Activated naive CD8-positive, alpha-beta T cell treated with anti-CD3 and anti-CD28 coated beads, Interleukin-2, amount 50 U/mL, for 24 hours (primary cell): Measurements from ENCODE around the gene SHMT2.

Experiments
- ATAC-seq: fragments of 150-1000 bp; cut with Tn5 transposase; one replicate; pipeline ENCODE4 v1.10.0; 2021
- DNase-seq: peaks from one replicate; pipeline ENCODE4 v3.0.0; 2021
- H3K27ac Mint-ChIP-seq: one replicate; pipeline ENCODE4 v1.8.0; 2021; ENCODE audit warnings: mild to moderate bottlenecking, mixed read lengths
- H3K27me3 Mint-ChIP-seq: one replicate; pipeline ENCODE4 v1.8.0; 2021; ENCODE audit warnings: mixed read lengths
- H3K36me3 Mint-ChIP-seq: one replicate; pipeline ENCODE4 v1.8.0; 2021; ENCODE audit warnings: low read depth, mixed read lengths
- H3K4me1 Mint-ChIP-seq: one replicate; pipeline ENCODE4 v1.8.0; 2021; ENCODE audit warnings: mixed read lengths
- H3K4me3 Mint-ChIP-seq: one replicate; pipeline ENCODE4 v1.8.0; 2021; ENCODE audit warnings: mild to moderate bottlenecking, moderate library complexity, mixed read lengths
- H3K9me3 Mint-ChIP-seq: one replicate; pipeline ENCODE4 v1.8.0; 2021; ENCODE audit warnings: mixed read lengths

The SHMT2 gene

GRCh38 chr12:57224278-57224972, 5.1 kb upstream of the SHMT2 start:
- ATAC-seq: no peak
- Mint-ChIP-seq H3K27ac (no peak overlapping the region), H3K4me3 (no peak overlapping the region), H3K4me1 (peaks cover 63% of the 10 kb centered on the region), H3K9me3 (no peaks in the 10 kb centered on the region), H3K36me3 (no peaks in the 10 kb centered on the region), H3K27me3 (peaks cover 72% of the 10 kb centered on the region)
- DNase-seq: no peak

DNA sequence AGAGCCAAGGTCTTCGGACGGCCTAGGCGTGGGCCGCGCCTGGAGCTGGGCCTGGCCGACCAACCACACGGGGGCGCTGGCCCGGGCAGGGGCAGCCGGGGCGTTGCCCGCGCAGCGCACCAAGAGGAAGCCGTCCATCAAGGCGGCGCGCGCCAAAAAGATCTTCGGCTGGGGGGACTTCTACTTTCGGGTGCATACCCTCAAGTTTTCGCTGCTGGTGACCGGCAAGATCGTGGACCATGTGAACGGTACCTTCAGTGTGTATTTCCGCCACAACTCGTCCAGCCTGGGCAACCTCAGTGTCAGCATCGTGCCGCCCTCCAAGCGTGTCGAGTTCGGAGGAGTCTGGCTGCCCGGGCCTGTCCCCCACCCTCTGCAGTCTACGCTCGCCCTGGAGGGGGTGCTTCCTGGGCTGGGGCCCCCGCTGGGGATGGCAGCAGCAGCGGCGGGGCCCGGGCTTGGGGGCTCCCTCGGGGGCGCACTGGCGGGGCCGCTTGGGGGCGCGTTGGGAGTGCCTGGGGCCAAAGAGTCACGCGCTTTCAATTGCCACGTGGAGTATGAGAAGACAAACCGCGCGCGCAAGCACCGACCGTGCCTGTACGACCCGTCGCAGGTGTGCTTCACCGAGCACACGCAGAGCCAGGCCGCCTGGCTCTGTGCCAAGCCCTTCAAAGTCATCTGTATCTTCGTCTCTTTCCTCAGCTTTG, 4.4 kb upstream of the SHMT2 start:
- Mint-ChIP-seq H3K27me3 (peaks cover 67% of the 10 kb centered on the region), H3K9me3 (no peaks in the 10 kb centered on the region), H3K4me1 (peaks cover 63% of the 10 kb centered on the region), H3K36me3 (peaks cover 5% of the 10 kb centered on the region), H3K4me3 (peak overlapping the region; percentile 43), H3K27ac (peak overlapping the region; percentile 52)
- ATAC-seq (peak; percentile 48), DNase-seq (peak; percentile 79)

- H3K27ac Mint-ChIP-seq: peak overlapping the region; percentile 52
- DNase-seq (no peak), ATAC-seq (no peak)
- no peaks in the 10 kb centered on the region for H3K9me3 Mint-ChIP-seq
- peaks cover 12% of the 10 kb centered on the region for H3K36me3 Mint-ChIP-seq
- peaks cover 63% of the 10 kb centered on the region for H3K27me3 Mint-ChIP-seq
- H3K4me3 Mint-ChIP-seq: peak overlapping the region; percentile 17
- peaks cover 67% of the 10 kb centered on the region for H3K4me1 Mint-ChIP-seq
Measured at GRCh38 chr12:57225680-57226210, 3.8 kb upstream of the SHMT2 start.

- DNase-seq (no peak), ATAC-seq (no peak)
- Mint-ChIP-seq H3K36me3 (peaks cover 20% of the 10 kb centered on the region), H3K27me3 (peaks cover 53% of the 10 kb centered on the region), H3K4me3 (peak overlapping the region; percentile 74), H3K27ac (peak overlapping the region; percentile 22), H3K4me1 (peaks cover 71% of the 10 kb centered on the region), H3K9me3 (no peaks in the 10 kb centered on the region)
Measured at GRCh38 chr12:57226588-57227314, 2.8 kb upstream of the SHMT2 start.

DNA sequence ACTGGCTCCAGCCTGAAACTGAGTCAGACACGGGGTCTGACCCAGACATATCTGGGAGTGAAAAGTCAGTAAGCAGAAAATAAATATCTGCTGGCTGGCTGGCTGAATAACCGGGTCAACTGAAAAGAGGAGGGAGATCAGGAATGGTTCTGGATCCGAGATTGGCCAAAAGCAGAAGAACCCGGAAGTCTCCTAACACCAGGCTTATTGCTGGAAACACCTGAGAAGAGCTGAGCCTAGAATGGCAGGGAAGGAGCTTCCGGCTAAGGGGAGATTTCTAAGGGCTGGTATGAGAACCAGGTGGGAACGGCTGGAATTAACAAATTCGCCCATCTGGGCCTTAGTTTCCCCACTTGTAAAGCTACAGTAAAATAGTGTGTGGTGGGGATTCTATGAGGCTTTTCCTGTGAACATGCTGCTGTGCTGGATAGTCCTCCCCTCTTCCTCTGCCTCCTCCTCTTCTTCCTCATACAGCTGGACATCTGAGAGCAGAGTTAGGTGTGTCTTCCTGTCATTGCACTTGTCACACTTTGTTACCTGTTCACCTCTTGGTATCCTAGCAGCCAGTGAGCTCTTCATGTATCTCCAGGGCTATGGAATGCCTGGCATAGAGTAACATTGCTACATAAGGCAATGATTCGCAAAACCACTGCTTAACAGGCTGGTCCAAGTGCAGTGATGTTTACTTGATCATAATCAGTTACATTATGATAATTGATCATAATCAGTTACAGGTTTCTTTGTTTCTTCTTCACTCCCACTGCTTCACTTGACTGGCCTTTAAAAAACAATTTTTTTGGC, 2.0 kb upstream of the SHMT2 start:
- H3K36me3 Mint-ChIP-seq: peaks cover 28% of the 10 kb centered on the region
- no peaks in the 10 kb centered on the region for H3K9me3 Mint-ChIP-seq
- ATAC-seq (no peak), DNase-seq (no peak)
- peaks cover 46% of the 10 kb centered on the region for H3K27me3 Mint-ChIP-seq
- peak overlapping the region; percentile 15 for H3K4me3 Mint-ChIP-seq
- peaks cover 72% of the 10 kb centered on the region for H3K4me1 Mint-ChIP-seq
- H3K27ac Mint-ChIP-seq: peak overlapping the region; percentile 46

GRCh38 chr12:57229046-57229633, 371 bp upstream of the SHMT2 start:
- DNase-seq (peak; percentile 30), ATAC-seq (peak; percentile 23)
- H3K4me3 Mint-ChIP-seq: peak overlapping the region; percentile 96
- H3K36me3 Mint-ChIP-seq: peaks cover 43% of the 10 kb centered on the region
- no peaks in the 10 kb centered on the region for H3K9me3 Mint-ChIP-seq
- peaks cover 73% of the 10 kb centered on the region for H3K4me1 Mint-ChIP-seq
- H3K27ac Mint-ChIP-seq: peak overlapping the region; percentile 98
- H3K27me3 Mint-ChIP-seq: peaks cover 30% of the 10 kb centered on the region

DNA sequence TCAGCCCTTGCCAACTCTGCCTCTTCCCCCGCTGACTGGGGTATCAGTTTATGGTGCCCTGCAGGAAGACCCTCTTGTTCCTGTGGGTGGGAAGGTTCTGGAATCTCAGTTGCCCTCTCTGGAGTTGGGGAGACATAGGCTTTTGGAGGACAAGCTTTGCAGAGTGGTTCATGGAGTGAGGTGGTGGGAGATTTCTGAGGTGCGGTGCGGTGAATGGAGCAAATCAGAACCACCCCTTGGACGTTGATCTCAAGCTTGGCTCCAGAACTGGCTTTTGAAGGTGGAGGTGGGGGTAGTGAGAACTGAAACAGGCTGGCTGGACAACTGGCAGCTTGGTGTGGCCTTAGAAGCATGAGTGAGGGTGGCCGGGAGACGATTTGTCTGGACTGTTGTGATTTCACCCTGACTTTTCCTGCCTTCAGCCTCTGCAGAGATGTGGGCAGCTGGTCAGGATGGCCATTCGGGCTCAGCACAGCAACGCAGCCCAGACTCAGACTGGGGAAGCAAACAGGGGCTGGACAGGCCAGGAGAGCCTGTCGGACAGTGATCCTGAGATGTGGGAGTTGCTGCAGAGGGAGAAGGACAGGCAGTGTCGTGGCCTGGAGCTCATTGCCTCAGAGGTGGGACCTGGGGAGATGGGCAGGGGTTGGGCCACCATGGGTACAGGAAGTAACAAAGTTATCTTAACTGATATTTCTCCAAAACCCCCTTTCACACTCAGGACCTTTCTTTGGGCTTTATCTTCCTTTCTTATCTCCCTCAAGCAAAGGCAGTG, 1.1 kb downstream of the SHMT2 start:
- peaks cover 74% of the 10 kb centered on the region for H3K4me1 Mint-ChIP-seq

DNA sequence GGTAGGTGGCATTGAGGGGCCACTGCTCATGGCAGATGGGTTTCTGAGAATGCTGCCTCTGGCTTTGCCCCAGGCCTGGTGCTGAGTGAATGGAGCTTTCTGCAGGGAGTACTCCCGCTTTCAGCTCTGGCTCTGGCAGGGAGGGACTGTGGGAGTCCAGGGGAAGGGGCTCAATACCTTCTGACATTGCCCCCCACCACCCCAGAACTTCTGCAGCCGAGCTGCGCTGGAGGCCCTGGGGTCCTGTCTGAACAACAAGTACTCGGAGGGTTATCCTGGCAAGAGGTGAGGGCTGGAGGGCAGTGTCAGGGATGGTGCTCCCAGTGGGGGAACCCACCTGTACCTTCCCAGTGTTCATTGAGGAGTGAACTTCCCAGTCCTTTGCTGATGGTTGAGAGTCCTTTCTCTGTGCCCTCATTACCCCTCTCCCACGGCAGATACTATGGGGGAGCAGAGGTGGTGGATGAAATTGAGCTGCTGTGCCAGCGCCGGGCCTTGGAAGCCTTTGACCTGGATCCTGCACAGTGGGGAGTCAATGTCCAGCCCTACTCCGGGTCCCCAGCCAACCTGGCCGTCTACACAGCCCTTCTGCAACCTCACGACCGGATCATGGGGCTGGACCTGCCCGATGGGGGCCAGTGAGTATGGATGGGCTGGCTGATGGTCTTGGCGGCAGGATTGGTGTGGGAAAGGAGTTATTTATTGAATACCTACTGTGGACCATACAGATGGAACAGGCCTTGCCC, 1.9 kb downstream of the SHMT2 start:
- Mint-ChIP-seq H3K4me3 (peak overlapping the region; percentile 96), H3K4me1 (peaks cover 72% of the 10 kb centered on the region), H3K36me3 (peaks cover 49% of the 10 kb centered on the region), H3K9me3 (no peaks in the 10 kb centered on the region), H3K27ac (peak overlapping the region; percentile 98), H3K27me3 (peaks cover 10% of the 10 kb centered on the region)
- DNase-seq (no peak), ATAC-seq (no peak)

More for the DNA sequence above, 1.1 kb downstream of the SHMT2 start:
- no peak for DNase-seq
- peaks cover 49% of the 10 kb centered on the region for H3K36me3 Mint-ChIP-seq
- peak overlapping the region; percentile 98 for H3K27ac Mint-ChIP-seq
- peaks cover 19% of the 10 kb centered on the region for H3K27me3 Mint-ChIP-seq
- ATAC-seq: no peak
- H3K9me3 Mint-ChIP-seq: no peaks in the 10 kb centered on the region
- H3K4me3 Mint-ChIP-seq: peak overlapping the region; percentile 96

DNA sequence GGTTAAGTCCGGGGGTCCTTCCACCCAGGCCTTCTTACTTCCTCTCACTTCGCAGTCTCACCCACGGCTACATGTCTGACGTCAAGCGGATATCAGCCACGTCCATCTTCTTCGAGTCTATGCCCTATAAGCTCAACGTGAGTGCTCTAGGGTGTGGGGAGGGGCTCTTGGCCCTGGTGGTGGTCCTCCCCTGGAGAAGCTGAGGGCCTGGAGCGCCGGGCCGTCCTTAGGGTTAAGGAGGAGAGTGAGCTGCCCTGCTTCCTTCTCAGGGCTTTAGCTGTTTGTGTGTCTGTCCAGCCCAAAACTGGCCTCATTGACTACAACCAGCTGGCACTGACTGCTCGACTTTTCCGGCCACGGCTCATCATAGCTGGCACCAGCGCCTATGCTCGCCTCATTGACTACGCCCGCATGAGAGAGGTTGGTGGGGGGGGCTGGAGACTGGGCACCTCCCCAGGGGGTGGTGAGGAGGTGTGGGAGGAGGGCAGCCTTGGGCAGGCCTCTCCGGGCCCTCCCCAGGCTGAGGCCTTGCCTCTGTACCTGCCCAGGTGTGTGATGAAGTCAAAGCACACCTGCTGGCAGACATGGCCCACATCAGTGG, 2.7 kb downstream of the SHMT2 start:
- H3K4me3 Mint-ChIP-seq: peak overlapping the region; percentile 96
- H3K36me3 Mint-ChIP-seq: peaks cover 49% of the 10 kb centered on the region
- H3K27ac Mint-ChIP-seq: no peak overlapping the region

GRCh38 chr12:57233357-57234232, 4.1 kb downstream of the SHMT2 start:
- no peak for ATAC-seq
- peaks cover 72% of the 10 kb centered on the region for H3K4me1 Mint-ChIP-seq
- H3K36me3 Mint-ChIP-seq: peaks cover 49% of the 10 kb centered on the region
- H3K9me3 Mint-ChIP-seq: no peaks in the 10 kb centered on the region
- peaks cover 17% of the 10 kb centered on the region for H3K27me3 Mint-ChIP-seq
- no peak for DNase-seq
- peak overlapping the region; percentile 56 for H3K27ac Mint-ChIP-seq
- no peak overlapping the region for H3K4me3 Mint-ChIP-seq

More for the DNA sequence above, 2.7 kb downstream of the SHMT2 start:
- ATAC-seq (no peak), DNase-seq (no peak)
- Mint-ChIP-seq H3K27me3 (peaks cover 11% of the 10 kb centered on the region), H3K4me1 (peaks cover 72% of the 10 kb centered on the region), H3K9me3 (no peaks in the 10 kb centered on the region)

DNA sequence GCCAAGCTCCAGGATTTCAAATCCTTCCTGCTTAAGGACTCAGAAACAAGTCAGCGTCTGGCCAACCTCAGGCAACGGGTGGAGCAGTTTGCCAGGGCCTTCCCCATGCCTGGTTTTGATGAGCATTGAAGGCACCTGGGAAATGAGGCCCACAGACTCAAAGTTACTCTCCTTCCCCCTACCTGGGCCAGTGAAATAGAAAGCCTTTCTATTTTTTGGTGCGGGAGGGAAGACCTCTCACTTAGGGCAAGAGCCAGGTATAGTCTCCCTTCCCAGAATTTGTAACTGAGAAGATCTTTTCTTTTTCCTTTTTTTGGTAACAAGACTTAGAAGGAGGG, 4.7 kb downstream of the SHMT2 start:
- Mint-ChIP-seq H3K27ac (peak overlapping the region; percentile 56), H3K27me3 (peaks cover 21% of the 10 kb centered on the region), H3K4me1 (peaks cover 70% of the 10 kb centered on the region), H3K9me3 (no peaks in the 10 kb centered on the region), H3K36me3 (peaks cover 49% of the 10 kb centered on the region), H3K4me3 (no peak overlapping the region)
- no peak for ATAC-seq
- no peak for DNase-seq
